Left lung (tissue), 10 donors: Measurements from ENCODE around the gene CPAMD8. TPM values are rescaled to one million over a fixed set of nuclear protein-coding genes. Genes with fewer than 3 reads are reported as not detected.

Experiments
- ATAC-seq: fragments of 200-7000 bp; cut with Tn5 transposase; one replicate; pipeline ENCODE4 v1.9.1; 2020; ENCODE audit warnings: moderate library complexity
- DNase-seq, 4 donors: peaks; one replicate each; pipeline ENCODE4 v3.0.0-alpha.2; 2013 to 2020
- H3K27ac ChIP-seq, 2 donors: fragments of 200-600 bp; sonication (generic) in 1 of 2; one replicate each; pipeline versions ENCODE4 v1.5.0 to v1.8.0; 2020 to 2021
- H3K27me3 ChIP-seq, 2 donors: fragments of 200-600 bp; sonication (generic) in 1 of 2; one replicate each; pipeline versions ENCODE4 v1.5.0 to v1.8.0; 2020 to 2021
- H3K36me3 ChIP-seq, 2 donors: fragments of 200-600 bp; sonication (generic) in 1 of 2; one replicate each; pipeline versions ENCODE4 v1.5.0 to v1.8.0; 2020 to 2021
- H3K4me1 ChIP-seq, 2 donors: fragments of 200-600 bp; one replicate each; pipeline ENCODE4 v1.8.0; 2021
- H3K4me3 ChIP-seq, 2 donors: fragments of 200-600 bp; sonication (generic) in 1 of 2; one replicate each; pipeline versions ENCODE4 v1.5.0 to v1.8.0; 2020 to 2021; ENCODE audit warnings: mild to moderate bottlenecking in 1 of 2
- H3K9me3 ChIP-seq, 2 donors: fragments of 200-600 bp; sonication (generic) in 1 of 2; one replicate each; pipeline versions ENCODE4 v1.5.0 to v1.8.0; 2020 to 2021
- intact Hi-C, 2 donors: fragments of 100-400 bp; cut with DNase I; formaldehyde crosslinking; loops; one replicate each; pipeline versions ENCODE4 v1.11.2 to v1.14.2; 2022
- polyA plus RNA-seq, 6 donors: library from polyadenylated mRNA; unstranded; fragments of 120-200 nt; gene quantifications; one replicate each; pipeline ENCODE4 v1.2.1, GENCODE V29; 2013; ENCODE audit not compliant: insufficient read length in 6 of 6
- total RNA-seq, 2 donors: library from RNA; stranded (reverse); fragmentation: NEBNext Ultra II Directional; extraction: Animal tissue kit (Norgen Biotek cat#: 25700); gene quantifications; one replicate each; pipeline ENCODE4 v1.2.1, GENCODE V29; 2021
- TF ChIP-seq, protein P1 (sequence below), 2 donors: fragments of 200-600 bp; sonication (generic) in 1 of 2; IDR thresholded peaks; one replicate each; pipeline versions ENCODE4 v1.5.0 to v1.8.0; 2021; ENCODE audit warnings: antibody characterized with exemption in 2 of 2
- donor health status: DM: no; HTN: yes; CAD: no.
- donor health status: DM: no; HTN: no; CAD: no.

The CPAMD8 gene
- total and polyA plus RNA-seq, 8 donors: 13.1 to 79.9 (median 64.8) TPM

DNA sequence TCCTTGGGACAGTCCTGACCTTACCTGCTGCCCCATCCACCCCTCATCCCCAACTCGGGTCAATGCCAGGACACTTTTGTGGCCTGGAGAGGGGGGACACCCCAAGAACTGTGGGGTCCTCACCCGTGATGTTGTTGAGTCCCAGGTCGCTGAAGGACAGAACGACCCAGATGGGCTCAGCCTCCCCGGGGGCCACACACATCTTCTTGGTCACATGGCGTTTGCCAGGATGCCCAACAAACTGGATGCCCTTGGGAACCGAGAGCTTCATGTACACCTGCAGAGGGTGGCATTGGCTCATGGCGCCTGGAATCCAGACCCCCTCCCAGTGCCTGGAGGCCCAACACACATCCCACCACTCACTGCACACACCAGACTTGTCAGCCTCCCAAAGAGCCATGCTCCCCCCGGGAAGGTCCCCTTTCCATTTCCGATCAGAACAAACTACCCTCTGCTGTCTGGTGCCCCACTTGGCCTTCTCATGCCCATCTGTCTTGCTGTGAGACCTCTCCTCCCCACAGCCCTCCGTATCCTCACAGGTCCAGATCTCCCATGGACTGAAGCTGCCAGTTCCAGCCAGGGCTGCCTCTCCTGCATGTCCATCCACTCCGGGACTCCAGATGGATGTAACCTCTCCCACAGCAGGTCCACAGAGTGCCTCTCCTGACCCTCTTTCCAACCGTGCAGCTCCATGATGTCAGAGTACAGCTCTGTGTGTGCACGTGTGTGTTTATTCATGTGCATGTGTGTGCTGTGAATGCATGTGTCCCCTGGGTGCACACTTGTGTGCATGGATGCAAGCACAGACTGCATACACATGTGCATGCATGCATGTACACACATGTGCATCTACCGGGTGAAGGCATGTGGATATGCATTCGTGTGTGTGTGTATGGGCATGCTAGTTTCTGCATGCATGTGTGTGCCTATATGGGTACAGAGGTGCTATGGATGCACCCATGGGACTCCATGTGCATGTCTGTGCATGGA lies 79.4 kb downstream of the CPAMD8 start:
- DNase-seq (no peak), ATAC-seq (no peak)
- H3K9me3 ChIP-seq: no peaks in the 10 kb centered on the region
- H3K4me3 ChIP-seq: no peak overlapping the region
- TF ChIP-seq, protein P1, sequence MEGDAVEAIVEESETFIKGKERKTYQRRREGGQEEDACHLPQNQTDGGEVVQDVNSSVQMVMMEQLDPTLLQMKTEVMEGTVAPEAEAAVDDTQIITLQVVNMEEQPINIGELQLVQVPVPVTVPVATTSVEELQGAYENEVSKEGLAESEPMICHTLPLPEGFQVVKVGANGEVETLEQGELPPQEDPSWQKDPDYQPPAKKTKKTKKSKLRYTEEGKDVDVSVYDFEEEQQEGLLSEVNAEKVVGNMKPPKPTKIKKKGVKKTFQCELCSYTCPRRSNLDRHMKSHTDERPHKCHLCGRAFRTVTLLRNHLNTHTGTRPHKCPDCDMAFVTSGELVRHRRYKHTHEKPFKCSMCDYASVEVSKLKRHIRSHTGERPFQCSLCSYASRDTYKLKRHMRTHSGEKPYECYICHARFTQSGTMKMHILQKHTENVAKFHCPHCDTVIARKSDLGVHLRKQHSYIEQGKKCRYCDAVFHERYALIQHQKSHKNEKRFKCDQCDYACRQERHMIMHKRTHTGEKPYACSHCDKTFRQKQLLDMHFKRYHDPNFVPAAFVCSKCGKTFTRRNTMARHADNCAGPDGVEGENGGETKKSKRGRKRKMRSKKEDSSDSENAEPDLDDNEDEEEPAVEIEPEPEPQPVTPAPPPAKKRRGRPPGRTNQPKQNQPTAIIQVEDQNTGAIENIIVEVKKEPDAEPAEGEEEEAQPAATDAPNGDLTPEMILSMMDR (IDR thresholded peaks at IDR 0.05): no peak
- no peak overlapping the region for H3K27ac ChIP-seq
- H3K4me1 ChIP-seq: no peaks in the 10 kb centered on the region
- intact Hi-C loops: no loop called here
- H3K36me3 ChIP-seq: no peaks in the 10 kb centered on the region
- H3K27me3 ChIP-seq: no peaks in the 10 kb centered on the region

DNA sequence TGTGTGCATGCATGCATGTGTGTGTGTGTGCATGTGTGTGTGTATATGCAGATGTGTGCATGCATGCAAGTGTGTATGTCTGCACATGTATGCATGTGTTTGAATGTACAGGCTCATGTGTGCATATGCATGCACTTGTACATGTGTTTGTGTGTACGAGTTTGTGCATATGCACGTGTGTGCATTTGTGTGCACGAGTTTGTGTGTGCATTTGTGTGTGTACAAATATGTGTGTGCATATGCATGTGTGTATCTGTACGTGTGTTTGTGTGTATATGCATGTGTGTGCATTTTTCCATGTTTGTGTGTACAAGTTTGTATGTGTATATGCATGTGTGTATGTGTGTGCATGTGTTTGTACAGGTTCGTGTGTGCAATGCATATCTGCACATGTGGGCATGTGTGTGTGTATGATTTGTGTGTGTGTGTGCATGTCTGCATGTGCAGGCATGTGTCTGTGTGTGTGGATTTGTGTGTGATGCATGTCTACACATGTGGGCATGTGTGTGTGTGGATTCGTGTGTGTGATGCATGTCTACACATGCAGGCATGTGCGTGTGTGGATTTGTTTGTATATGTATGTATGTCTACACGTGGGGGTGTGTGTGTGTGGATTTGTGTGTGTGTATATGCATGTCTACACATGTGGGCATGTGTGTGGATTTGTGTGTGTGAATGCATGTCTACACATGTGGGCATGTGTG lies 80.7 kb downstream of the CPAMD8 start:
- ATAC-seq (no peak), DNase-seq (no peak)
- Histone ChIP-seq H3K27ac (no peak overlapping the region), H3K36me3 (no peaks in the 10 kb centered on the region), H3K27me3 (no peaks in the 10 kb centered on the region), H3K4me3 (no peak overlapping the region), H3K4me1 (no peaks in the 10 kb centered on the region), H3K9me3 (no peaks in the 10 kb centered on the region)
- TF ChIP-seq, protein P1 (IDR thresholded peaks at IDR 0.05): no peak
- intact Hi-C loops: no loop called here

- H3K4me3 ChIP-seq: no peak overlapping the region
- TF ChIP-seq, protein P1 (IDR thresholded peaks at IDR 0.05): no peak
- no peaks in the 10 kb centered on the region for H3K27me3 ChIP-seq
- DNase-seq (no peak), ATAC-seq (no peak)
- H3K27ac ChIP-seq: no peak overlapping the region
- intact Hi-C loops: no loop called here
- no peaks in the 10 kb centered on the region for H3K36me3 ChIP-seq
- no peaks in the 10 kb centered on the region for H3K9me3 ChIP-seq
- no peaks in the 10 kb centered on the region for H3K4me1 ChIP-seq
Measured at GRCh38 chr19:16945364-16945714, 81.3 kb downstream of the CPAMD8 start.

DNA sequence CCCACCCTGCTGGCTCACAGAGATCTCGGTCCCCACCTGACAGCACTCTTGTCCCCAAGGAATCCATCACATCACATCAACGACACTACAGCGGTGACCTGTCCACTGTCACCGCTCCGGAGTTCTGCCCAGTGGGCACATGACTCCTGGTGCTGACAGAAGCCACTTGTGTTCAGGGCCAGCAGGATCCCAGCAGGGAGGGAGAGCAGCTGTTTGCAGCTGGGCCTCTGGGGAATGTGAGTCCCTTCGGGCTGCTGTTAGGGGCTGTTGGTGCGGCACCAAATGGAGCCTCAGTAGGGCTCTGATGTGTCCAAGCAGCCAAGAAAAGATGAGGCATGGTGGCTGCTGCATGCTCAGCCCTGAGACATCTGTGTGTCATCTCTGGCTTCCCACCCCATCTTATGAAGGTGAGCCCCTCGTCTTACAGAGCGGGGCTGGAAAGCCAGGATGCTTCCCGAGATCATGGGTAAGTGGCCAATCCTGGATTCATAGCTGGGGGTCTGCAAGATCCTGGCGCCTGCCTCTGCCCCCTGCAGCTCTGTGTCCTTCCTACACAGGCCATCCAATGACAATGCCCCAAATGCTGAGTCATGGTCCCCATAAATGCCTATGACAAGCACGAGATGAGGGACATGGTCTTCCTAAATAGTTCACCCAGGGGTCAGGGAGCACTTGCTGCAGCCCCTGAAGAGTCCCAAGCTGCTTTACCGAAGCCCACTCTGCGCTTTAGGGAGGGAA lies 81.8 kb downstream of the CPAMD8 start:
- H3K27ac ChIP-seq: no peak overlapping the region
- ATAC-seq: no peak
- no peak for DNase-seq
- H3K4me3 ChIP-seq: no peak overlapping the region
- TF ChIP-seq, protein P1 (IDR thresholded peaks at IDR 0.05): no peak
- no peaks in the 10 kb centered on the region for H3K36me3 ChIP-seq
- H3K27me3 ChIP-seq: no peaks in the 10 kb centered on the region
- no peaks in the 10 kb centered on the region for H3K9me3 ChIP-seq
- no peaks in the 10 kb centered on the region for H3K4me1 ChIP-seq
- intact Hi-C loops: no loop called here
